Heart right ventricle (tissue), 16 donors: ENCODE measurements around the gene ZNF185. TPM values are rescaled to one million over a fixed set of nuclear protein-coding genes. Genes with fewer than 3 reads are reported as not detected.
"Not testable (repeated sequence)": the region's sequence is repeated elsewhere in the genome, so short reads cannot be mapped to it uniquely, and the experiment has no call there.

Source experiments
- ATAC-seq, 8 donors: fragments of 200-7000 bp; cut with Tn5 transposase; one replicate each; pipeline ENCODE4 v1.9.1; 2020; ENCODE audit warnings: mild to moderate bottlenecking in 8 of 8, moderate library complexity in 8 of 8, moderate number of reproducible peaks in 1 of 8
- DNase-seq, 2 donors: peaks; one replicate each; pipeline ENCODE4 v3.0.0-alpha.2; 2020
- H3K27ac ChIP-seq, 10 donors: fragments of 200-600 bp; sonication (generic) in 2 of 10; one replicate each; pipeline versions ENCODE4 v1.5.0 to v1.8.0; 2020 to 2022; ENCODE audit warnings: mild to moderate bottlenecking in 3 of 10
- H3K27me3 ChIP-seq, 7 donors: fragments of 200-600 bp; one replicate each; pipeline ENCODE4 v1.8.0; 2021 to 2022; ENCODE audit warnings: mild to moderate bottlenecking in 2 of 7
- H3K36me3 ChIP-seq, 9 donors: fragments of 200-600 bp; sonication (generic) in 1 of 9; one replicate each; pipeline versions ENCODE4 v1.5.0 to v1.8.0; 2020 to 2022; ENCODE audit warnings: mild to moderate bottlenecking in 2 of 9
- H3K4me1 ChIP-seq, 9 donors: fragments of 200-600 bp; sonication (generic) in 1 of 9; one replicate each; pipeline versions ENCODE4 v1.5.0 to v1.8.0; 2020 to 2022; ENCODE audit warnings: mild to moderate bottlenecking in 4 of 9
- H3K4me3 ChIP-seq, 10 donors: fragments of 200-600 bp; sonication (generic) in 2 of 10; one replicate each; pipeline versions ENCODE4 v1.5.0 to v1.8.0; 2020 to 2022; ENCODE audit warnings: mild to moderate bottlenecking in 7 of 10, moderate library complexity in 2 of 10
- H3K9me3 ChIP-seq, 11 donors: fragments of 200-600 bp in 10 of 11; sonication (generic) in 2 of 11; one replicate each; pipeline versions ENCODE4 v1.5.0 to v1.8.0; 2013 to 2022; ENCODE audit warnings: mild to moderate bottlenecking in 2 of 11, control low read depth in 1 of 11, moderate library complexity in 1 of 11
- CTCF ChIP-seq, 9 donors: fragments of 200-600 bp; sonication (generic) in 2 of 9; IDR thresholded peaks; one replicate each; pipeline versions ENCODE4 v1.5.0 to v1.8.0; 2021 to 2022; ENCODE audit warnings: antibody characterized with exemption in 9 of 9, mild to moderate bottlenecking in 5 of 9, moderate library complexity in 1 of 9
- WGBS, 2 donors: extraction: QIAGEN DNeasy Blood & Tissue Kit; methylation state at CpG; one replicate each; pipeline ENCODE4 v1.1.7; 2013; ENCODE audit warnings: inconsistent platforms in 1 of 2; 5-methylcytosine and 5-hydroxymethylcytosine counted together
- intact Hi-C, 10 donors: fragments of 100-400 bp; cut with DNase I; formaldehyde crosslinking; loops; one replicate each; pipeline versions ENCODE4 v1.11.1 to v1.14.2; 2022
- polyA plus RNA-seq, 2 donors: library from polyadenylated mRNA; stranded (reverse); fragments of 200-250 nt; gene quantifications; one replicate each; pipeline ENCODE4 v1.2.3, GENCODE V29; 2013
- total RNA-seq, 10 donors: library from RNA; stranded (reverse); fragmentation: NEBNext Ultra II Directional in 3 of 10; extraction: Animal tissue kit (Norgen Biotek cat#: 25700) in 3 of 10; gene quantifications; one replicate each; pipeline versions ENCODE4 v1.2.1 to v1.2.4, GENCODE V29; 2021 to 2023
- donor health status: Arrhythmogenic right ventricular cardiomyopathy.
- donor health status: ischemic (EF 13 %, LVEDD 7.1; RV severe dilation, severe dysfunction).
- donor health status: healthy with polysubstance abuse.
- donor health status: DM: no; HTN: yes; CAD: no.
- donor health status: DM: no; HTN: no; CAD: no.
- donor health status: ischemic (EF 25% LVEDD 6.9; RV normal size, moderate dysfunction).
- donor health status: ischemic (EF 25% LVEDD 5.7; RV mildly dilated, moderate dysfunction).
- donor health status: healthy.
- donor health status: DM: yes; HTN: yes; CAD: no.
- donor health status: Ischemic cardiomyopathy.
- donor health status: ischemic (EF 35%, LVEDD 5.7; RV mildly dilated, moderate dysfunction).
- donor health status: nonischemic (EF 11% LVEDD 7.7; RV severe dilation, severe dysfunction).
- donor health status: DM: yes; HTN: yes; CAD: no.
- donor health status: PGD.
- donor health status: ischemic (EF 29% LVEDD 5.4; RV normal size, mild dysfunction).
- donor health status: nonischemic (EF 23%, LVEDD 6.1; RV moderate dilation, normal function).

ZNF185 gene
- total and polyA plus RNA-seq, 12 donors = 0.51 to 4.5 (median 1.4) TPM

DNA sequence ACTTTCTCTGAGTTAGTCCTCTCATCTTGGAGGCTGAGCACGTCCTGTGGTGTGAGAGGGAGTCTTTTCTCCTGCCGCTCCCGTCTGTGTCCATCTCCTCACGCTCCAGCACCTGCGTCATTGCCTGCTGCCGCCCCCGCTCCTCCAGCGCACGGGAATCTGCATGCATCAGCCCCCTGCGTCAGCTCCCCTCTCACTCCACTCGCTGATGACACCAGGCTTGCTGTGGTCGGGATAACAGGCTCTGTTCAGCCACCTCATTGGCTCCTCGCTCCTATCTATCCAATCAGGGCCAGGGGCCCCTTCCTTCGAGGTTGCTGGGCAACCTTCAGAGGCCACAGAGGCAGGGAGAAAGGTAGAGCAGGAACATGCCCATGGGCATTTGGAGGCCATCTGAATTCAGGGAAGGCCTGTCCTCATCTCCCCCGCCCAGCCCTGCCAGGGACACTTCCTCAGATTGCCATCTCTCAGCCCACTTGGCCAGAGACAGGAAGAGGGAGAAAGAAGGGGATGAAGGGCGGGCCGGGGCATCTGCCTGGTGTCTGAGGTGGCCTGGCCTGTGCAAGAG, 9.3 kb downstream of the ZNF185 start:
- no peak overlapping the region for H3K27ac ChIP-seq
- DNase-seq (no peak), ATAC-seq (no peak)
- intact Hi-C loops = no loop called here
- no peak for TF ChIP-seq CTCF (IDR thresholded peaks at IDR 0.05)
- H3K4me3 ChIP-seq = no peak overlapping the region
- H3K4me1 ChIP-seq = no peaks in the 10 kb centered on the region
- H3K36me3 ChIP-seq = no peaks in the 10 kb centered on the region
- 71 to 83% methylated on average over 17 of the region's 17 CpGs for WGBS, 2 donors
- no peaks in the 10 kb centered on the region for H3K9me3 ChIP-seq
- H3K27me3 ChIP-seq = peaks cover 0 to 19% (median 0%) of the 10 kb centered on the region in 7 donors

DNA sequence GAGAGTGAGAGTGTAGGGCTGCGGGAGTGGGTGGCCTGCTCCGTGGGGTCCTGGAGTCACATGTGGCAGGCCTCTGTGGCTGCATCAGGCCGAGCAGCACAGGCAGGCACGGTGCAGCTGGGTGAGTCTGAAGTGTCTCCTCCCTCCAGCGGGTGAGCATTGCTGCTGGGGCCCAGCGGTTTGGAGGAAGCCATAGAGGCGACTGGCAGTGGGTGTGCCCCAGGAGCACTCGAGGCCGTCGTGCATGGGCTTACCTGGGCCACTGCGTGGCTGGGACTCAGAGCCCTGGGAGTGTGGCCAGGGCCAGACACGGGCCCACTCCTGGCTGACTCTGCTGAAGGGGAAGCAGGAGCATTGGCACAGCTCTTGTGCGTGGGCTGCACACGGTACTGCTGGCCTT, 10.6 kb downstream of the ZNF185 start:
- Histone ChIP-seq H3K27ac (no peak overlapping the region), H3K4me1 (no peaks in the 10 kb centered on the region), H3K9me3 (no peaks in the 10 kb centered on the region), H3K36me3 (no peaks in the 10 kb centered on the region), H3K4me3 (no peak overlapping the region), H3K27me3 (peaks cover 0 to 16% (median 0%) of the 10 kb centered on the region in 7 donors)
- no peak for TF ChIP-seq CTCF (IDR thresholded peaks at IDR 0.05)
- DNase-seq (no peak), ATAC-seq (no peak)
- 91 to 92% methylated on average over 13 to 14 of the region's 14 CpGs for WGBS, 2 donors
- intact Hi-C loops = no loop called here

- H3K27me3 ChIP-seq, ATAC-seq, H3K27ac ChIP-seq, DNase-seq, H3K9me3 ChIP-seq, H3K4me1 ChIP-seq, H3K4me3 ChIP-seq, H3K36me3 ChIP-seq, intact Hi-C loops: not testable (repeated sequence)
- WGBS, 2 donors = 92% methylated on average over 7 of the region's 7 CpGs
Observed at GRCh38 chrX:152910018-152910417, 12.2 kb downstream of the ZNF185 start.

- Histone ChIP-seq H3K27ac (no peak overlapping the region), H3K27me3 (peaks cover 0 to 10% (median 0%) of the 10 kb centered on the region in 7 donors), H3K4me1 (no peaks in the 10 kb centered on the region), H3K36me3 (no peaks in the 10 kb centered on the region), H3K4me3 (no peak overlapping the region), H3K9me3 (no peaks in the 10 kb centered on the region)
- intact Hi-C loops = no loop called here
- peak in 1 of 9 donors; percentile 16 for TF ChIP-seq CTCF (IDR thresholded peaks at IDR 0.05)
- ATAC-seq (no peak), DNase-seq (no peak)
- WGBS, 2 donors = 59 to 64% methylated on average over 4 of the region's 4 CpGs
Observed at GRCh38 chrX:152912106-152912505, 14.2 kb downstream of the ZNF185 start.

- Histone ChIP-seq H3K27me3 (peaks cover 0 to 9% (median 0%) of the 10 kb centered on the region in 7 donors), H3K27ac (no peak overlapping the region), H3K9me3 (no peaks in the 10 kb centered on the region), H3K4me1 (no peaks in the 10 kb centered on the region), H3K4me3 (no peak overlapping the region), H3K36me3 (no peaks in the 10 kb centered on the region)
- no peak for DNase-seq
- ATAC-seq = no peak
- WGBS, 2 donors = 82 to 98% methylated on average over 7 of the region's 7 CpGs
- intact Hi-C loops = no loop called here
- no peak for TF ChIP-seq CTCF (IDR thresholded peaks at IDR 0.05)
Observed at GRCh38 chrX:152912641-152913040, 14.8 kb downstream of the ZNF185 start.
